ENCODE results near the gene KRTAP10-11.

DNA sequence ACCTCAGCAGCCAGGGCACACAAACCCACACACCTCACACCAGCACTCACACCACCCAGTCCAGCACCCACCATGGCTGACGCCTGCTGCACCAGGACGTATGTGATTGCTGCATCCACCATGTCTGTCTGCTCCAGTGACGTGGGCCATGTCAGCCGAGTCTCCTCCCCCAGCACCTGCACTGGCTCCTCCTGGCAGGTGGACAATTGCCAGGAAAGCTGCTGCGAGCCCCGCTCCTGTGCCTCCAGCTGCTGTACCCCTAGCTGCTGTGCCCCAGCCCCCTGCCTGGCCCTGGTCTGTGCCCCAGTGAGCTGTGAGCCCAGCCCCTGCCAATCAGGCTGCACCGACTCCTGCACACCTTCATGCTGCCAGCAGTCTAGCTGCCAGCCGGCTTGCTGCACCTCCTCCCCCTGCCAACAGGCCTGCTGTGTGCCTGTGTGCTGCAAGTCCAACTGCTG, 34.2 kb upstream of the KRTAP10-11 start, which contains the start of gene KRTAP10-8:
- TF ChIP-seq, protein P1, sequence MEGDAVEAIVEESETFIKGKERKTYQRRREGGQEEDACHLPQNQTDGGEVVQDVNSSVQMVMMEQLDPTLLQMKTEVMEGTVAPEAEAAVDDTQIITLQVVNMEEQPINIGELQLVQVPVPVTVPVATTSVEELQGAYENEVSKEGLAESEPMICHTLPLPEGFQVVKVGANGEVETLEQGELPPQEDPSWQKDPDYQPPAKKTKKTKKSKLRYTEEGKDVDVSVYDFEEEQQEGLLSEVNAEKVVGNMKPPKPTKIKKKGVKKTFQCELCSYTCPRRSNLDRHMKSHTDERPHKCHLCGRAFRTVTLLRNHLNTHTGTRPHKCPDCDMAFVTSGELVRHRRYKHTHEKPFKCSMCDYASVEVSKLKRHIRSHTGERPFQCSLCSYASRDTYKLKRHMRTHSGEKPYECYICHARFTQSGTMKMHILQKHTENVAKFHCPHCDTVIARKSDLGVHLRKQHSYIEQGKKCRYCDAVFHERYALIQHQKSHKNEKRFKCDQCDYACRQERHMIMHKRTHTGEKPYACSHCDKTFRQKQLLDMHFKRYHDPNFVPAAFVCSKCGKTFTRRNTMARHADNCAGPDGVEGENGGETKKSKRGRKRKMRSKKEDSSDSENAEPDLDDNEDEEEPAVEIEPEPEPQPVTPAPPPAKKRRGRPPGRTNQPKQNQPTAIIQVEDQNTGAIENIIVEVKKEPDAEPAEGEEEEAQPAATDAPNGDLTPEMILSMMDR (IDR thresholded peaks at IDR 0.05; ENCODE audit: low read depth, low read length, poor library complexity, severe bottlenecking) = no peak
- TF ChIP-seq EZH2phosphoT487 (IDR thresholded peaks at IDR 0.05; ENCODE audit: borderline replicate concordance, low read length) = no peak
